Prostate gland (tissue), 2 donors: ENCODE data around the gene LRRC42.

Experiments
- CTCF ChIP-seq, 4 experiments: fragments of 200-600 bp in 2 of 4; fragments of 450-650 bp in 2 of 4; sonication (generic) in 2 of 4; IDR thresholded peaks; 1 replicate in 3 of 4; 2 replicates in 1 of 4; pipeline ENCODE4 v1.5.1; 2016 to 2019; ENCODE audit warnings: antibody characterized with exemption in 4 of 4, mild to moderate bottlenecking in 2 of 4, moderate library complexity in 2 of 4
- POLR2A ChIP-seq: fragments of 450-650 bp; IDR thresholded peaks from one replicate; pipeline ENCODE4 v1.6.1; 2016; ENCODE audit warnings: antibody characterized with exemption, mild to moderate bottlenecking
- POLR2AphosphoS5 ChIP-seq: sonication (generic); formaldehyde crosslinking; IDR thresholded peaks from one replicate; pipeline ENCODE4 v1.6.1; 2017; ENCODE audit warnings: antibody characterized with exemption

- TF ChIP-seq CTCF (IDR thresholded peaks at IDR 0.05), result no peak
- TF ChIP-seq POLR2A, result no peak
- no peak for TF ChIP-seq POLR2AphosphoS5
Measured at GRCh38 chr1:53930932-53931331, 15.2 kb upstream of the LRRC42 start.
